HG03558 (cell line): ENCODE results near the gene TENM4.
A peak's percentile ranks its signal among the peaks of the same experiment; 100 is the strongest.

Source experiments
- ATAC-seq: cut with Tn5 transposase; IDR thresholded peaks from one replicate; pipeline ENCODE4 v1.9.1; 2021; ENCODE audit warnings: moderate number of reproducible peaks; ENCODE audit not compliant: unreplicated experiment; ENCODE audit errors: extremely low read depth

The TENM4 gene

DNA sequence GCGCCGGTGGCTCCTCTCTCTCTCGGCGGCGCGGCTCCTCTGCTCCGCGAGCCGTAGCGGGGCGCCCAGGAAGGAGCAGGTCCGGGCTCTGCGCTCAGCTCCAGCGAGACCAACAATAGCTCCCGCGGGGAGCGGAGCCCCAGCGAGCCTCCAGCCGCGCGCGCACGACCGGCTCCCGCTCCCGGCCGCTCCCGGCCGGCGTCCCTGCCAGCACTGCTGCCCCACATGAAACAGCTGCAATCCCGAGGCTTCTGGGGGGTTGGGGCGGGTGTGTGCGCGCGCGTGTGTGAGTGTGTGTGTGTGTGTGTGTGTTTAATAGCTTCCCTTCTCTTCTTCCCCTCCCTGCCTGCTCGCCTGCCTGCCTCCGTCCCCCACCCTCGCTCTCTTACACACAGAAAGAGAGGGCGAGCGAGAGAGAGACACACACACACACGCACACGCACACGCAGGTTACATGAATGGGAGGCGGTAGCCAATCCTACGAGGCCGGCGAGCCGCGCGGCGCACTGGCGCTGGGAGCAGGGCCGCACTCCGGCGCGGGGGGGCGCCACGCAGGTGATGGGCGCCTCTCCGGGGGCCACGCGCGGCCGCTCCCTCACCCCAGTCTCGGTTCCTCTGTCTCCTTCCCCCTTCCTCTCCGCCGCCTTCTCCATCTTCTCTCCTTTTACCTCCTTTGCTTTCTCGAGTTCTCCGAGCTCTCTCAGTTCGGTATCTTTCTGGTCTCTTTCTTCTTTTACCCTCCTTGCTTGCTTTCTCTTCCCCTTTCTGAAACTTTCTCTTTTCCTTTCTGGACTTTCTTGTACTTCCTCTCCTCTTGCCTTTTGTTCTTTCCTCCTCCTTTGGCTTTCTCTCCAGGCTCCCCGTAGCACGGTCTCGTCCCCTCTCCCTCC lies at the start of gene TENM4:
Gene TENM4, minus strand, starts transcription at position 460 of the 890 bp plus-strand sequence. CDS start 371,086 bp downstream, outside the sequence.
- no peak for ATAC-seq

DNA sequence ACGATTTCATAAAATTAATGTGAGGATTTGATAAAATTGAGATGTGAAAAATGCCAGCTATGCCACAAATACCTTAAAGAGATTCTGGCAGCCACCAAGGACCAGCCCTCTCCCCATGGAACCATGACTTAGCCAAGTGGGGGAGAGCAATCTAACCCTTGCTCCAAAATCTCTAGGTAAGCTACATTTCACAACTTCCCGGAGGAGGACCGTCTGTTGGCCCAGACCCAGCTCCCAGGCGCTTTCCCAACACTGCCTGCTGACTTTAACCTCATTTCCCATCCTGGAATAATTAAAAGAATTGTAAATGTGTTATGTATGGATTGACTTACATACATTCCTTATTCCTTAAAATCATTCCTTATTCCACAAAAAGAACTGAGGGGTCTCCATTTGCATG lies 47.5 kb upstream of the TENM4 start:
- ATAC-seq = no peak

DNA sequence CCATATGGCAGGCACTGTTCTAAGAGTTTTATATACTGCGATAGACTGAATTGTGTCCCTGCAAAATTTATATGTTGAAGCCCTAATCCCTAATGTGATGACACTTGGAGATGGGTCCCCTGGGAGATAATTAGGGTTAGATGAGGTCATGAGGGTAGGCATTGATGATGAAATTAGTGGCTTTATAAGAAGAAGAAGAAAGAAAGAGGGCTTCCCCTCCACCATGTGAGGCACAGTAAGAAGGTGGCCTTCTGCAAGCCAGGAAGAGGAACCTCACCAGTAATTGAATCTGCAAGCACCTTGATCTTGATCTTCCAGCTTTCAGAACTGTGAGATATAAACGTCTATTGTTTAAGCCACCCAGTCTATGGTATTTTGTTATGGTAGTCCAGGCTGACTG lies 46.6 kb upstream of the TENM4 start:
- ATAC-seq = no peak

DNA sequence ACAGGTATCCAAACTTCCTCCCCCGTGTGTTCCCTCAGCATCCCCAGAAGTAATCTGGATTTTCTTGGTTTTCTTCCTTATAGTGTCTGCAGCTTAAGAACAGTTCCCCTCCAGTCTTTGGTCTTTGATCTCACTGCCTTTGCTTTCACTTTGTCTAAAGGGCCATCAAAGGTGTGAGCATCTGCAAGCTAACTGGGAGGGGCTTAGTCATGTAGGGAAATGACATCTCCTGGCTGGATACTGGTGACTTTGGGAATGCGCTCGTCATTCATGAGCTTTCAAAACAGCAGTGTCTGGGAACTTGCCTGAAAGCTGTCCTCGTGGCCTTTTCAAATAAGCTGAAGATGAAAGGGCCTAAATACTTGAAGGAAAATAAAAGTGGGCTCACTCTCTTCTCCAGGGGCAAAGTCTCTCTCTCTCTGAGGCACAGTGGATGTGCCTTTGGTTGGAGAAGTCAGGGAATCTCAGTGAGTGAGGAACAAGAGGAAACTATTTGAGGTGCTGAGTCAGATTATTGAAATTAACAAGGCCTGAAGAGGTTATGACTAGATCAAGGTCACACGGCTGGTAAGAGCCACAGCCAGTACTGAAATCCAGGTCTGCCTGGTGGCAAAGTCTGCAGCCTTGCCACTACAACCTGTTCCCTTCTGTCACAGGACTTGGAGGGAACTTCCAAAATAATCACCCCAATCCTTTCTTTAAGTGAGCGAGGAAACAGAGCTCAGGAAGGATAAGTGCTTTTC lies 45.6 kb upstream of the TENM4 start:
- ATAC-seq = no peak

DNA sequence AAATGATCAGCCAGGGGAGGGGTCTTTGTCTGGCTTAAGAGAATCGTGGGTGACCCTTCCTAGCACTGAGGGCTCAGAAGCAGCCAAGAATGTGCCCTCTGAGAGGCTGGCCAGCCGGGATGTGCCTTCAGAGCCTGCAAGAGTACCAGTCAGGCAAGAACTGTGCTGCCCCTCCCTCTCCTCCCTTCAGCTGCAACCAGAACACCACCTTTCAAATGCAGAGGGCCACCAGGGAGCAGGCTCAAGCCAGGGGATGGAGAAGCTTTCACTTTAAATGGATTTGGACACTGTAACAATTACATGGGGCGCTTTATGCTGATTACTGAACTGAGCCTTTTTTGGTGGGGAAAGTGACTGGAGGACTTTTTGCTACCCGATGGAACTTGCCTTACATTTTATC lies 44.9 kb upstream of the TENM4 start:
- ATAC-seq = no peak

DNA sequence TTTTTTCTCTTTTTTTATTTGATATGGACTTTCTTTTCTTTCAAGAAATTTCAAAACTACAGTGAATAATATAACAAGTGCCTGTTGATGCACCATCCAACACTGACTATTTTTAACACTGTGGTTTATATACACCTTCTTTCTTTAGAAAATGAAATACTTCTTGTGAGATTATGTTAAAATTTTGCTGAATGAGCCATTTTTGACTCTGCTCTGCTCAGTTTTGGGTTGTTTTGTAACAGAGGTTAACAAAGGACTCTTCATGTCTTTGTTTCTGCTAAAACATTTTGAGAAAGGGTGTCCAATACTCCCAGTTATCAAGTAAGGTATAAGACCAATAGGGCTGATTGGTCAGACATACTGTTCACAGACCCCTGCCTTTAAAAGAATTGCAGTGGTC lies 44.0 kb upstream of the TENM4 start:
- ATAC-seq = no peak

DNA sequence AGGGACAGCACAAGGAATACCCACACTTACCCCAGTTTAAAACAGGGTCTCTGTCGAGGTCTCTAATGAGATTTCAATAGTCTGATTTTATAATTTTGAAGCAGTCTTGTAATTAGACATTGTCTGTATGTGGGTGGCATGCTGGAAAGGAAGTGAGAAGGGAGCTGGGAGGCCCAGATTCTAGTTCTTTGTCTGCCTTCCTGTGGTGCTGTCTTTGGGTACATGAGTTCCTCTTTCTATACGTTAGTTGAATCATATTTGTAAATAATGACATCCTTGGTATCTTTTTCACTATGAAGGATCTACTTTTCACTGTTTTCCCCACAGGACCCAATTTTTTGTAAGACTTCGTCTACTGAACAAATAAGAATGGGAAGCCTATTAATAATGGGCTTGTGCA lies 42.0 kb upstream of the TENM4 start:
- peak; percentile 82 for ATAC-seq

DNA sequence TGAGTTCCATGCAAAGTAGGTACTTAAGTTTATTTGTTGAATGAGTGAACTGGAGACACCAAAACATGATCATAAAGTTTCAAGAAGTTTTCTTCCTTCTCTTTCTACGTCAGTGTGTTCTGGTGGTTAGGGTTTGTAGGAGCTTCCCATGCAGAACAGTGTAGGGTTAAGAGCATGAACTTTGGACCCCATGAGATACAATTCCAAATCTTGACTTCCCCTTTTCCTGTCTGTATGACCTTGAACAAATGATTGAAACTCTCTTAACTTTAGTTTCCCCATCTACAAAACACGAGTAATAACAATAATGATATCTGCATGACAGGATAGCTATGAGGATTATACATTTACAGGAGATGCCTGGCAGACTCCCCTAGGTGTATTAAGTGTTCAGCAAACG lies 41.0 kb upstream of the TENM4 start:
- peak; percentile 35 for ATAC-seq

DNA sequence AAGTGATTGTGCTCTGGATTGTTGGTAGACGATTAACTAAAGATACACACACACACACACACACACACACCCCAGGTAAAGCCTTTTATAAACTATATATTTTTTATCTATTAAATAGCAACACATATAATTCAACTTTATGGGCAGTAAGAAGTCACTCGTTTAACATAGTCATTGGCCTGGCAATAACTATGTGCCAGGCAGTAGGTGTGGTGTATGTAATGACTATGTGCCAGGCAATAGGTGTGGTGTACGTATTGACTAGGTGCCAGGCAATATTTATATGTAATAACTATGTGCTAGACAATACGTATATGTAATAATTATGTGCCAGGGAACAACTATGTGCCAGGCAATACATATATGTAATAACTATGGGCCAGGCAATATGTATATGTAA lies 40.0 kb upstream of the TENM4 start:
- no peak for ATAC-seq

DNA sequence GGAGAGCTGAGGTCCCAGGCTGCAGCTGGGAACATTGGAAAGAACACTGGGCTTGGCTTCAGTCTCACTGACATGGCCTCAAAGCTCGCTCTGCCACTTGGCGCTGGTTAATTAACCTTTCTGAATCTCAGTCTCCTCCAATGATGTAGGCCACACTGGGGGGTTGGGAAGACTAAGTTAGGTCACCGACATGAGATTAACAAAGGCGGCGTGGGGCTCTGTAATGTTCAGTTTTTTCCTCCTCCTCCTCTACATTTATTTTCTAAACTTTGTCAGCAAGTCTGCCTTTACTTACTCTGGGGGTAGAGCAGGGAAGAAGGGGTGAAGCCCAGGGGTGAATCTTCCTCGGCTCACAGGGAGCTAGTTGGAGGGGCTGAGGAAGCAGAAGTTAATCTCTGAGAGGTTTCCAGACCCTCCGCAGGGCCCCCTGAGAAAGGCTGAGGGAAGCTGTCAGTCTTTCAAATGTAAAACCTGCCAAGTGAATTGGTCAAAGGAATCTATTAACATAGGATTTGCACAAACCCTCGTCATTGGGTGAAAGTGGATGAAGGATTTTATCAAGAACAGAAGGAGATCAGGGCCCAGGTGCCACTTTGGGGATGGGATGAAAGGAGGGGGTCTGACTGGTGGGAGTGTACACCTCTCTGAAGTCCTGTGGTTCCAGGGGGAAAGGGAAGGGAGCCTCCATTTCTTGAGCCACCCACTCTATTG lies 32.1 kb upstream of the TENM4 start:
- no peak for ATAC-seq

DNA sequence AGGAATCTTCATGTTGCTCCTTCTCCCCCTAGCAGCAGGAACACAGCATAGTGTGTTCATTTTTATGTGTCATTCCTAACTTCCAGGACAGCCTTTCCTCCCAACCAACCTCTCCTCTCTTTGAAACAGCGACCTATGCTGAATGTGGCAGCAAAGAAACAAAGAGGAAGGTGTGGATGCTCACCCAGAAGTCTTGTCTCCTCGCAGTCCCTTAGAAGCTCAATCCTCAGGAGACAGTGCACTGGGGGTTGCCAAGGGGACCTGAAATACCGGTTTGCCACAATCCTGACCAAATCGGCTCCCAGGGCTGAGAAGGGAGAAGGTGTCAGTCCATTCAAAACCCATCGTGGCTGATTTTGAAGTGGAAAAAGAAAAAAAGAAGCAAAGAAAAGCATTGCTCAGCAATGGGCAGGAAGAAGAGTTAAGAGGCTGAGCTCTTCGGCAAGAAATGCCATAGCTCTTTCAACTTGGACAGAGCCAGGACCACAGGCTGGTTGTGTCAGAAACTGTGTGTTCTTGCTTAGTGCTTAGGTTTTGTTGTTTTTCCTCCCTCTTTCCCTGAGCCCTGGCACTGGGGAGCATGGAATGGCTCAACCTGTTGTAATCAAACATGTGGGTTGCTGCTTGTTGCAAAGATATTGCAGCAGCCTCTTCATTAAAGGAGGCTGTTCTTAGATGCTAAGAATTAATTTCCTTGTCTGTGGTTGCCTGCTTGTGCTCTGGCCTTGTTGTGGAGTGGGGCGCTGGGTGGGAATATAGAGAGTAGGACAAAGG lies 30.4 kb upstream of the TENM4 start:
- no peak for ATAC-seq

DNA sequence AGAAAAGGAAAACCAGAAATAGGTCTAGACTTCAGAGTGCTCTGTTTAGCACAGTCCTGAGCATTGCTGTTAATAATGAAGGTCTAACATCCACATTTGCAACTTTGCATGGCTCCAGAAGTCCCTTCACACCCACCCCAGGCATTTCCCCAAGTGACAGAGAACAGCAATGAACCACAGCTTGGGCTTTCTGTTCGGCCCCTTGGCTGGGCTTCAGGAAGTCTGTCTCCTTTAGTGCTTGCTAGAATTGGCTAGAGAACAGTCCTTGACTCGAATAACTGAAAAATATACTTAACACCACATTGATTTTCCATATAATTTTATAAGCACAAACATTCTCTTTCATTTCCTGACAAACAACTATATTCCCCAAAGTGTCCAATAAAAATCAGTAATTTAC lies 29.3 kb upstream of the TENM4 start:
- no peak for ATAC-seq

DNA sequence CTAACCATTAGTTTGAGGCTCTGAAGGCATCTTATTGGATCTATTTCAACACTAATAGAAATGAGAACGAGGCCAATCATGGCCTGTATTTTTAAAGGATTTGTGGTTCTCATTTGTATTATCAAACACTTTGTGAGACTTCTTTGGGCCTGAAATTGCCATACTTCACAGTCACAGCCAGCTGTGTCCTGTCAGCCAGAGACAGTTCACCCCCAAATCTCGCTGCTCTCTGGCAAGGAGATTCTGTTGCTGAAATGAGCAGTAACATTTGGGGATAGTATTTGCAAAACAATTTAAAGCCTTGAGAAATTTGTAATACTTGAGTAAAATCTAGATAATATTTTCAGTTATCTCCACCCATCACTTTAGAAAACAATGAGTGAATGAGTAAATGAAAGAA lies 26.9 kb upstream of the TENM4 start:
- no peak for ATAC-seq

DNA sequence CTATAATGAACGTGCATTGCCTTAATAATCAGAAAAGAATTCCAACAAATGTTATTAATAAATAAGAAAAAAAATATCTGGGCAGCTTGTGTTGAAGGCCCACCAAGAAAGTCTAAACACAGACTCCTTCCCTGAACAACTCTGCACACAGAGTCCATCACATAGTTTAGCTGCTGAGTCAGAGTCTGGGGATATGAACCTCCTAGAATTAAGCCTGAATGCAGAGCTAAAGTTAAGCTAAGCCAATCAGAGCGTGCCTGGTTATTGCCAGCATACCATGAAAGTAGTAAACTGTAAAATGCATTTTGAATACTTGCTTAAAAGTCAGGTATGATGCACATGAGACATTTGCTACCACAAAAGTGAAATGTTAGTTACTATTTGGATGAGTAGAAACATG lies 25.6 kb upstream of the TENM4 start:
- no peak for ATAC-seq

DNA sequence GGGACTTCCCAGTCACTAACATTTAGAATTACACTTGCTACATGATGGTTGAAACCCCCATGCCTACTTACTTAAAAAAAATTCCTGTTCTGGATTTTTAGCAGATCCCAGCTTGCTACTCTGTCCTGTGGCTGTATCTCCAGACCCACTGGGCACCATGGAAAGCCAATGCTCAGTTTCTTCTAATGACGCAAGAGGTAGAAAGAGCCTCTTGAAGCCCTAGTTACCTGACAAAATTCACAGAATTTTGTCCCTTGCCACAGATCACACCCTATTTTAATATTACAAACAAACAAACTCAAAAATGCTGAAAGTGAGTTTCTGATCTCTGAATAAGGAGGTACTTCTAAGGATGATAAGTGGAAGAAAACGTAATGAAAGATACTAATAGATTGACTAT lies 24.3 kb upstream of the TENM4 start:
- no peak for ATAC-seq

DNA sequence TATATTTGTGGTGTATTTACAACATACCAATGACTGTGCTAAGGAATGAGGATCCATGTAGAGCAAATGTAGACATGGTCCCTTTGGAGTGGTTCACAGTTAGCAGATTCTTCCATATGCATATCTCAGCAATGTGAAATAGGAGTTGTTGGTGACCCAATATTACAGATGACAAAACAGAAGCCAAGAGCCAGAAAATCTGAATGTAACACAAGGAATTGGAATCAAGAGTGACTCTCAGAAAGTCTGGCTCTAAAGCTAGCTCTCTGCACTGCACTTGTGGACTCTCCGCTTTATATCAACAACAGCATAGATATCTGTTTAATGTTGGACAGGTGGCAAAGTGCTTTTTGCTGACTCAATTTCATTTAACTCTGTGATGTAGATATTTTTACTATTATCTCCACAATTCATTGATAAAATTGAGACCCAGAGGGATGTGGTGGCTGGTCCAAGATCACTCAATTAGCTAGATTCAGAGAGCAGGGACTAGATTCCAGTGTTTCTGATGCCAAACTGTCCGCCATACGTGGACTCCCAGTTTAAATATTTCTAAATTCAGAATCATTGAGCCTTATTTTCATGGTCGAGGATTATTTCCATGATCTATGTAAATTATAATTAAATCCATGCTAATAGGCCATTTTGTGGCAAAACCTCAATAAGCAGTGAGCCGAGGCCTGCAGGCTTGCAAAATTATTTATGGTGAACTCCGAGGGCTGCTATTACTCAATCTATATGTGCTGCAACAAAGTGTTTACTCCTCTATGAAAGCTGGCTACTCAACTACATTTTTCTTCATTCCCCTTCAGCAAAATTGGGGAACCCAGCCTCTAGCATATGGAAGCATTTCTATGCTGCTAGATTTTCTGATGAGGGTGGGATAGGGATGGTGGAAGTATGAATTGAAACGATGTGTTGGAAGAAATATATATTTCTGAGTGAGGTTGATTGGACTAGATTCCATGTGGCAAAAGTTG lies 21.1 kb upstream of the TENM4 start:
- ATAC-seq = no peak

DNA sequence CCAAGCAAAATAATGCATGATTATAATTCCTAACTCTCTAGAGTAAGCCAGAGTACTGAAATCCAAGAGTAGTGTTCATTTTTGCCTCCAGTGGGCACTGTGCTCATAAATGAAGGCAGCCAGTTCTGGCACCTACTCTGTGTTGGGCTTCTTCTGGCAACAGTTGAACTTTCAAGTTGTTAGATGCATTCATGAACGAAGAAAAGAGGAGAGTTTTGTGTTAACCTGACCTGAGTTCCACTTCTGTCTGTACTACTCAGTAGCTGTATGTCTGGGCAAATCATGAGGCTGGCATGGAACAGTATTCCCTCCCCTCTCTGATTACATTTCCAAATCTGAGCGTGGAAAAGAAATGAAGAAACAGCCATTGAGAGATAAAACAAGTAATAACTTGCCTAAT lies 20.3 kb upstream of the TENM4 start:
- ATAC-seq = no peak

DNA sequence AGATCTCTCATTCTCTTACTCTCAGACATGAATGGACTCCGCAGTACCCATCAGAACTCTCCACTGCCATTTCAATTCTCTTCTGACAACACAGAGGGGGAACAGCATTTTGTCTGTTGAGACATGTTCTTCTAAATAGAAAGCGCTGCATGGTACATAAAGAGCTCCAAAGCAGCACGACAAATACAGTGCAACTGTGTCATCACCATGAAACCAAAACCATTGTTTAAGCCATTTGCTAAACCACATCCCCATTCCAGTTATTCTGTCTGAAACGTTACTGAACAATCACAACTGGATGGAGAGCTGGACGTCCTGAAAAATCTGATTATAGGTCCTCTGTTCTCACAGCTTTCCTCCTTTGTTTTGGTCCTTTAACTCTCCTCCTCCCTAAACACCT lies 17.9 kb upstream of the TENM4 start:
- ATAC-seq = no peak

DNA sequence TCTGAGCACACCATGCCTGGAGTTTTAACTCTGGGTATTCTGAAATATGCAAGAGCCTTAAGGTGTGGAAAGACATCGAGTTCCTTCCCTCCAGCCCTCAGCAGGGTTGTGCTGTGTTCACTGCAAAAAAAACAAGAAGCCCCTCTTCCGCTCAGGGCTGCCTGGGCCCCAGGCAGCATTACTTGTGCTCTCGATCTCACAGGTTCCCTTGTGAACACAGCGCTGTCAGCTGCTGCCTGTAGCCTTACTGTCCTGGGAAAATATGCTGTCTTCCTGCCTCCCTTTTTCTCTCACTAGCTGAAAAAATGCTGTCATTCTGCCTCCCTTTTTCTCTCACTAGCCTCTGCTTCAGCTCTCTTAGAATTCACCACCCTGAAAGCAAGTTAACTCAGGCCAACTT lies 15.7 kb upstream of the TENM4 start:
- no peak for ATAC-seq
